GM12878 (cell line): ENCODE measurements around the gene PLEKHG4B. TPM values are rescaled to one million over a fixed set of nuclear protein-coding genes. Genes with fewer than 3 reads are reported as not detected.

Experiments used
- ATAC-seq: fragments of 200-7000 bp; cut with Tn5 transposase; 3 replicates; pipeline ENCODE4 v1.9.1; 2020; ENCODE audit warnings: mild to moderate bottlenecking, moderate library complexity
- BruUV-seq: library from RNA; stranded (reverse); fragments of 400-500 nt; replicated peaks from 2 replicates; lab custom pipeline; 2021; lab: Mats Ljungman, UMichigan
- CTCF ChIA-PET: fragments of 300-600 bp; sonication (Branson Sonifier 250); formaldehyde crosslinking; extraction: SDS; loops from one replicate; lab custom pipeline; 2021; ENCODE audit warnings: inconsistent platforms; lab: Yijun Ruan, JAX
- POLR2A ChIA-PET: fragments of 350-600 bp; formaldehyde crosslinking; extraction: SDS; loops from one replicate; lab custom pipeline; 2021; ENCODE audit warnings: inconsistent platforms; lab: Charles Lee
- RAD21 ChIA-PET: fragments of 300-600 bp; sonication (Branson Sonifier 250); formaldehyde crosslinking; loops from one replicate; lab custom pipeline; 2023; ENCODE audit warnings: antibody characterized with exemption; ENCODE audit not compliant: unreplicated experiment; lab: Charles Lee
- SMC1A ChIA-PET: fragments of 300-600 bp; sonication (Branson Sonifier 250); formaldehyde crosslinking; loops from one replicate; lab custom pipeline; 2023; ENCODE audit not compliant: unreplicated experiment, uncharacterized antibody; lab: Charles Lee
- DNase-seq: peaks from one replicate; pipeline ENCODE4 v3.0.0-alpha.2; 2011; ENCODE audit warnings: low read depth, low spot score
- FAIRE-seq: peaks from 3 replicates; lab custom pipeline; 2011; peaks lifted over from hg19 to GRCh38; lab: Jason Lieb, UNC
- H2AFZ ChIP-seq: 2 replicates; pipeline ENCODE4 v1.6.0; 2011; ENCODE audit warnings: low read depth, low read length, control low read depth; ENCODE audit not compliant: control insufficient read depth
- H3K27ac ChIP-seq: 2 replicates; pipeline ENCODE4 v1.5.1; 2011; ENCODE audit warnings: control low read depth; ENCODE audit not compliant: control insufficient read depth, insufficient read depth
- H3K27me3 ChIP-seq, 2 experiments: replicated peaks in 1 of 2; 2 replicates each; pipeline versions ENCODE4 v1.6.0 to v1.6.1; 2011; ENCODE audit warnings: low read length in 1 of 2; ENCODE audit not compliant: control insufficient read depth in 2 of 2, insufficient read depth in 2 of 2
- H3K36me3 ChIP-seq, 2 experiments: 2 replicates each; pipeline ENCODE4 v1.5.1; 2011; ENCODE audit warnings: low read length in 1 of 2; ENCODE audit not compliant: control insufficient read depth in 2 of 2, insufficient read depth in 2 of 2
- H3K4me1 ChIP-seq: 2 replicates; pipeline ENCODE4 v1.6.1; 2011; ENCODE audit warnings: mild to moderate bottlenecking, low read length, moderate library complexity, mixed read lengths; ENCODE audit not compliant: control insufficient read depth, insufficient read depth
- H3K4me2 ChIP-seq: 2 replicates; pipeline ENCODE4 v1.6.0; 2011; ENCODE audit warnings: control low read depth; ENCODE audit not compliant: control insufficient read depth, insufficient read depth
- H3K4me3 ChIP-seq: fragments of 200-600 bp; sonication (generic); 2 replicates; pipeline ENCODE4 v1.5.1; 2016
- H3K79me2 ChIP-seq: 2 replicates; pipeline ENCODE4 v1.6.0; 2011; ENCODE audit warnings: low read length; ENCODE audit not compliant: control insufficient read depth, insufficient read depth
- H3K9ac ChIP-seq: 2 replicates; pipeline ENCODE4 v1.8.0; 2011; ENCODE audit warnings: low read length, control low read depth, mixed read lengths; ENCODE audit not compliant: control insufficient read depth, insufficient read depth
- H3K9me3 ChIP-seq: replicated peaks from 3 replicates; pipeline ENCODE4 v1.5.1; 2011; ENCODE audit warnings: mild to moderate bottlenecking, low read length; ENCODE audit not compliant: control insufficient read depth, insufficient read depth
- H4K20me1 ChIP-seq: 2 replicates; pipeline ENCODE4 v1.6.0; 2011; ENCODE audit not compliant: control insufficient read depth, insufficient read depth
- MYB ChIP-seq: fragments of 150-350 bp; IDR thresholded peaks from 2 replicates; pipeline ENCODE4 v1.6.1; 2014; ENCODE audit warnings: mild to moderate bottlenecking, low read depth, low read length, borderline replicate concordance
- PAX5 ChIP-seq: IDR thresholded peaks from 2 replicates; pipeline ENCODE4 v1.6.1; 2011; ENCODE audit warnings: low read depth, low read length, borderline replicate concordance
- SMARCA5 ChIP-seq: fragments of 450-650 bp; IDR thresholded peaks from 2 replicates; pipeline ENCODE4 v1.6.1; 2017; ENCODE audit warnings: mild to moderate bottlenecking
- STAT3 ChIP-seq: IDR thresholded peaks from 2 replicates; pipeline ENCODE4 v1.6.1; 2011; ENCODE audit warnings: low read depth, low read length, improper control_type of control experiment
- WGBS: methylation state at CpG from one replicate; pipeline ENCODE4 v1.1.6; 2016; ENCODE audit warnings: low lambda C conversion rate; ENCODE audit not compliant: insufficient replicate concordance, insufficient coverage; ENCODE audit errors: missing lambda C conversion rate; 5-methylcytosine and 5-hydroxymethylcytosine counted together
- in situ Hi-C: fragments of 300-500 bp; cut with MboI; formaldehyde crosslinking; loops from 9 replicates; pipeline ENCODE4 v1.14.3; 2018; ENCODE audit warnings: mixed read lengths
- intact Hi-C: fragments of 100-400 bp; cut with micrococcal nuclease; formaldehyde crosslinking; loops from one replicate; pipeline ENCODE4 v1.14.2; 2022; ENCODE audit not compliant: unreplicated experiment
- polyA plus RNA-seq, 11 experiments: library from polyadenylated mRNA; depleted of rRNA in 4 of 11; unstranded in 6 of 11; stranded (reverse) in 5 of 11; fragments of >200 nt; fragmentation: Nextera tagmentation in 4 of 11; fragmentation: Illumina TruSeq in 1 of 11; extraction: Ambion mirVana in 4 of 11; extraction: Trizol in 1 of 11; gene quantifications; 1 replicate in 1 of 11; 2 replicates in 10 of 11; pipeline versions ENCODE4 v1.2.1 to v1.2.3, GENCODE V29; 2011 to 2016; ENCODE audit warnings: inconsistent platforms in 2 of 11, missing spikeins in 2 of 11, low read depth in 1 of 11
- total RNA-seq, 4 experiments: library from RNA; depleted of rRNA in 3 of 4; stranded (reverse); fragments of >200 nt in 3 of 4; fragmentation: Illumina TruSeq in 1 of 4; extraction: Trizol in 1 of 4; gene quantifications; 2 replicates each; pipeline versions ENCODE4 v1.2.1 to v1.2.3, GENCODE V29; 2013 to 2021
- TF ChIP-seq, protein P1 (sequence below): IDR thresholded peaks from 2 replicates; pipeline ENCODE4 v1.6.1; 2011; ENCODE audit warnings: borderline replicate concordance, low read depth, mild to moderate bottlenecking, moderate library complexity, mixed read lengths, low read length; ENCODE audit not compliant: insufficient read depth; ENCODE audit errors: extremely low read length
- TF ChIP-seq, protein P2 (sequence below): fragments of 450-650 bp; IDR thresholded peaks from 2 replicates; pipeline ENCODE4 v1.6.1; 2016; ENCODE audit warnings: mild to moderate bottlenecking
- TF ChIP-seq, protein P3 (sequence below): fragments of 150-350 bp; IDR thresholded peaks from 2 replicates; pipeline ENCODE4 v1.6.1; 2014; ENCODE audit warnings: mild to moderate bottlenecking, low read depth, low read length

Gene PLEKHG4B
- total and polyA plus RNA-seq, 10 of the 15 experiments (the other 5 are each of a cell fraction or from before 2014, with no cell fraction given): under 0.01 to 0.05 (median 0.01) TPM; not detected in 6

DNA sequence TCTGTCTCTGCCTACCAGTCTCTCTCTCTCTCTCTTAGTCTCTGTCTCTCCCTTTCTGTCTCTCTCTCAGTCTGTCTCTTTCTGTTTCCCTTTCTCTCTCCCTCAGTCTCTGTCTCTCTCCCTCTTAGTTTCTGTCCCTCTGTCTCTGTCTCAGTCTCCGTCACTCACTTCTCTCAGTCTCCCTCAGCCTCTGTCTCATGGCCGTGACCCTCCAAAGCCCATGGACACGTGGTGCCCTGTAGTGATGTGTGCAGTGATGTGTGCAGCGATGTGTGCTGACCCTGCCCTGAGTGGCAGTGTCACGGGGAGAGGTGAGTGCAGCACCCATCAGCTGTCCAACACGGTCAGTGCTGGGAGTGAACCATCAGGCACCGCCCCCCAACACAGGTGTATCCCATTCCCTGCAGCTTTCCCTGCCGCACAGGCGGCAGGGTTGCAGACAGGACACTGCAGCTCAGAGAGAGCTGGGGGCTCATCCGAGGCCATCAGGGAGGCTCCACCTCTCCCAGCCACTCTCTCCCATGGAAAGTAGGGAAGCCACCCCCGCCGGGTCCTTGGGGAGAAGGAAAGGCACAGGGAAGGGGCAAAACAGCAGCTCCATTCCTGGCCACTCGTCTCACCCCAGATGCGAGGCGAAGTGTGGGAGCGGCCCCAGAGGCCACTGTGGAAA lies 98.5 kb downstream of the PLEKHG4B start:
- DNase-seq (no peak), ATAC-seq (peak; percentile 9), FAIRE-seq (no peak)
- Histone ChIP-seq H3K27ac (no peak overlapping the region), H3K9ac (no peak overlapping the region), H3K9me3 (no peaks in the 10 kb centered on the region), H3K4me2 (peak overlapping the region; percentile 86), H3K4me3 (peak overlapping the region; percentile 28; the same call in 1 of the 2 replicates), H2AFZ (peak overlapping the region; percentile 66), H3K4me1 (peaks cover 32% of the 10 kb centered on the region), H4K20me1 (no peaks in the 10 kb centered on the region; the same call in 1 of the 2 replicates), H3K79me2 (no peaks in the 10 kb centered on the region), H3K36me3 (no peaks in the 10 kb centered on the region), H3K27me3 (no peaks in the 10 kb centered on the region; a peak in 2 of 4 replicates)
- ChIA-PET CTCF (no interaction called here), SMC1A (interaction anchor here (0.8 kb wide), 1 partner anchor 30 kb away, joined by 4 read pairs; no protein-coding TSS in a partner anchor), RAD21 (interaction anchor here (1.3 kb wide), 1 partner anchor 127 kb away, joined by 3 read pairs; no protein-coding TSS in a partner anchor), POLR2A (interaction anchor here (1.0 kb wide), 1 partner anchor 28 kb away, joined by 4 read pairs; the partner anchor contains the start of genes CCDC127 and SDHA)
- no peak for TF ChIP-seq STAT3
- TF ChIP-seq PAX5: peak; percentile 41; the same call in 1 of the 2 replicates
- no peak for TF ChIP-seq MYB
- TF ChIP-seq, protein P1, sequence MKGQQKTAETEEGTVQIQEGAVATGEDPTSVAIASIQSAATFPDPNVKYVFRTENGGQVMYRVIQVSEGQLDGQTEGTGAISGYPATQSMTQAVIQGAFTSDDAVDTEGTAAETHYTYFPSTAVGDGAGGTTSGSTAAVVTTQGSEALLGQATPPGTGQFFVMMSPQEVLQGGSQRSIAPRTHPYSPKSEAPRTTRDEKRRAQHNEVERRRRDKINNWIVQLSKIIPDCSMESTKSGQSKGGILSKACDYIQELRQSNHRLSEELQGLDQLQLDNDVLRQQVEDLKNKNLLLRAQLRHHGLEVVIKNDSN: peak; percentile 66
- TF ChIP-seq, protein P2, sequence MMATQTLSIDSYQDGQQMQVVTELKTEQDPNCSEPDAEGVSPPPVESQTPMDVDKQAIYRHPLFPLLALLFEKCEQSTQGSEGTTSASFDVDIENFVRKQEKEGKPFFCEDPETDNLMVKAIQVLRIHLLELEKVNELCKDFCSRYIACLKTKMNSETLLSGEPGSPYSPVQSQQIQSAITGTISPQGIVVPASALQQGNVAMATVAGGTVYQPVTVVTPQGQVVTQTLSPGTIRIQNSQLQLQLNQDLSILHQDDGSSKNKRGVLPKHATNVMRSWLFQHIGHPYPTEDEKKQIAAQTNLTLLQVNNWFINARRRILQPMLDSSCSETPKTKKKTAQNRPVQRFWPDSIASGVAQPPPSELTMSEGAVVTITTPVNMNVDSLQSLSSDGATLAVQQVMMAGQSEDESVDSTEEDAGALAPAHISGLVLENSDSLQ: peak; percentile 67
- TF ChIP-seq, protein P3, sequence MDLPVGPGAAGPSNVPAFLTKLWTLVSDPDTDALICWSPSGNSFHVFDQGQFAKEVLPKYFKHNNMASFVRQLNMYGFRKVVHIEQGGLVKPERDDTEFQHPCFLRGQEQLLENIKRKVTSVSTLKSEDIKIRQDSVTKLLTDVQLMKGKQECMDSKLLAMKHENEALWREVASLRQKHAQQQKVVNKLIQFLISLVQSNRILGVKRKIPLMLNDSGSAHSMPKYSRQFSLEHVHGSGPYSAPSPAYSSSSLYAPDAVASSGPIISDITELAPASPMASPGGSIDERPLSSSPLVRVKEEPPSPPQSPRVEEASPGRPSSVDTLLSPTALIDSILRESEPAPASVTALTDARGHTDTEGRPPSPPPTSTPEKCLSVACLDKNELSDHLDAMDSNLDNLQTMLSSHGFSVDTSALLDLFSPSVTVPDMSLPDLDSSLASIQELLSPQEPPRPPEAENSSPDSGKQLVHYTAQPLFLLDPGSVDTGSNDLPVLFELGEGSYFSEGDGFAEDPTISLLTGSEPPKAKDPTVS: no peak
- TF ChIP-seq SMARCA5: no peak
- intact Hi-C loops: no loop called here
- WGBS: 29% methylated on average over 16 of the region's 16 CpGs
- no TSS peak for BruUV-seq
- in situ Hi-C loops: no loop called here
